GM20431 (cell line): ENCODE measurements around the gene CATSPERE.
"Not testable (repeated sequence)": the region's sequence is repeated elsewhere in the genome, so short reads cannot be mapped to it uniquely, and the experiment has no call there.

ENCODE experiments used
- in situ Hi-C: fragments of 300-500 bp; cut with MseI, MboI; formaldehyde crosslinking; loops from one replicate; pipeline ENCODE4 v1.15.0; 2020; ENCODE audit warnings: low sequenced_read_pairs; ENCODE audit not compliant: unreplicated experiment

Gene CATSPERE

DNA sequence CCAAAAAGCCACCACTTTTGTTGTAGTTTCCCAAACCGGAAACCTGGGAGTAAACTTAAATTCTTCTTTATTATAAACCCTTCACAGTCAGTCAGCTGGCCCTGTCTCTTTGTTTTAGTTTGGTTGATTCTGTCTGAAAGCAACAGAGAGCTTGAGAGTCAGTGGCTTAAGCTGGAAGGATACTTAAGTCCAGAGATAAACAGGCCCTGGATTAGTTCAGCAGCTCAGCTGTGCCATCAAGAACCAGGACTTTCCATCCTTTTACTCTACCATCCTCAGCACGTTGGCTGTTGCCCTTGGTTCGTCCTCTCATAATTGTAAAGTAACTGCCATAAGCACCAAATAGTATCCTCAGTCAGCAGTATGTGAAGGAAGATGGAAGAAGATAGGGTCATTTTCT lies 196.3 kb downstream of the CATSPERE start:
- in situ Hi-C loops: no loop called here

DNA sequence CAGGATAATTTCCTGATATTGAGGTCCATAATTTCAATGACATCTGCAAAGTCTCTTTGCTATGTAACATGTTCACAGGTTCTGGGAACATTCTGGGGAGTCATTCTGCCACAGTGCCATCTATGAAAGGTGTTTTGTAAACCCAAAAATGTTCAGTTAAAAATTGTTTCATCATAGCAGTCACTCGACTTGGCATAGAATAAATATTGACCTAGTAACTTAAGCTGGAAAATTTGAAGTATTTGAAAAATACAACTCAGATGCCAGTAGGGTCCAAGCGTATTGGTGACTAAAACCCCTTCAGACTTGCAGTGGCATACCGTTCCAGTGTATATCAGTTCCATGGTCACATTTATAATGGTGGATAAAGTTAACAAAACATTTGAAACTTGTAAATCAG lies 198.6 kb downstream of the CATSPERE start:
- in situ Hi-C loops: no loop called here

DNA sequence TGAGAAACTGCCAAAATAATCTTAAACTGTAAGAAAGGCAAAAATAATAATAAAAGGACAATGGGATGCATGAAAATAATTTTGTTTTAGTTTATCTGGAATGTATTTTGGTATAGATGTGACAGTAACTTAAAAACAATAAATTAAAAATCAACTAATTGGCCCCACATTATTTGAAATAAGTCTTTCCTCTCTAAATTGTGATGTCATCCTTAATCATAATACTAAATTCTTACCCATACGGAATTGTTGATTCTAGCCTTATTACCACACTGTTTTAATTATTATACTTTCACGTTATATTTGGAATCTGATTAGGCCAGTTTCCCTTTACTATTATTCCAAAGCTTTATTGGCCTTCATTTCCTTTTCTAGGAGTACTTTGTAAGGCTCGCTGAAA lies 199.5 kb downstream of the CATSPERE start:
- in situ Hi-C loops: no loop called here

DNA sequence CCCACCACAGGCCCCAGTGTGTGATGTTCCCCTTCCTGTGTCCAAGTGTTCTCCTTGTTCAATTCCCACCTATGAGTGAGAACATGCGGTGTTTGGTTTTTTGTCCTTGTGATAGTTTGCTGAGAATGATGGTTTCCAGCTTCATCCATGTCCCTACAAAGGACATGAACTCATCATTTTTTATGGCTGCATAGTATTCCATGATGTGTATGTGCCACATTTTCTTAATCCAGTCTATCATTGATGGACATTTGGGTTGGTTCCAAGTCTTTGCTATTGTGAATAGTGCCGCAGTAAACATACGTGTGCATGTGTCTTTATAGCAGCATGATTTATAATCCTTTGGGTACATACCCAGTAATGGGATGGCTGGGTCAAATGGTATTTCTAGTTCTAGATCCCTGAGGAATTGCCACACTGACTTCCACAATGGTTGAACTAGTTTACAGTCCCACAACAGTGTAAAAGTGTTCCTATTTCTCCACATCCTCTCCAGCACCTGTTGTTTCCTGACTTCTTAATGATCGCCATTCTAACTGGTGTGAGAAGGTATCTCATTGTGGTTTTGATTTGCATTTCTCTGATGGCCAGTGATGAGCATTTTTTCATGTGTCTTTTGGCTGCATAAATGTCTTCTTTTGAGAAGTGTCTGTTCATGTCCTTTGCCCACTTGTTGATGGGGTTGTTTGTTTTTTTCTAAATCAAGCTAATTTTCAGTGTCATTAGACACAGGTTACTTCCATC lies 200.7 kb downstream of the CATSPERE start:
- in situ Hi-C loops: not testable (repeated sequence)

DNA sequence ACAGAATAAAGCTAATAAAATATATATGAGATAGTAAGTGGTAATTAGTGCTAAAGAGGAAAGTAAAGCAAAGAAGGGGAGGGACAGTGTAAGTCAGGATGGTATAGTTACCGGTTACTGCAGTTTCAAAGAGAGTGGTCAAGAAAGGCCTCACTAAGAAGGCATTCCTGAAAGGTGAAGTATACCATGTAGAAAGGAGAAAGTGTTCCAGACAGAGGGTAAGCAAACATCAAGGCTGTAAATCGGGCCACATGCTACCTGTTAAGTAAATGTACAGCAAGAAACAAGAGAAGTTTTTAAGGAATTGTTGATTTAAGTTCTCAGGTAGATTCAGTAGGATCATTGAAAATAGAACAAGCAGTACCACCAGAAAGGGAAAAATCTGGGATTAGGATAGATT lies 201.5 kb downstream of the CATSPERE start:
- in situ Hi-C loops: no loop called here

DNA sequence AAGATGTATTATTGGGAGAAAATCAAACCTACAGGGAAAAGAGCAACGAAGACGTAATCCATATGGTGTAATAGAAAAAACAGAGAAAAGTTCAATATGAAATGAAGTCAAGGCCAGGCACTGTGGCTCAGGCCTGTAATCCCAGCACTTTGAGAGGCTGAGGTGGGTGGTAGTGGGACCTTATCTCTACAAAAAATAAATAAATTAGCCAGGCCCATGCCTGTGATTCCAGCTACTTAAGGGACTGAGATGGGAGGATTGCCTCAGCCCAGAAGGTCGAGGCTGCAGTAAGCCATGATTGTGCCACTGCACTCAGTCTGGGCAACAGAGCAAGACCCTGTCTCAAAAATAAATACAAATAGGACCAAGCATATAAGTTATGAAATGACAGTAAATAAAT lies 203.3 kb downstream of the CATSPERE start:
- in situ Hi-C loops: no loop called here

DNA sequence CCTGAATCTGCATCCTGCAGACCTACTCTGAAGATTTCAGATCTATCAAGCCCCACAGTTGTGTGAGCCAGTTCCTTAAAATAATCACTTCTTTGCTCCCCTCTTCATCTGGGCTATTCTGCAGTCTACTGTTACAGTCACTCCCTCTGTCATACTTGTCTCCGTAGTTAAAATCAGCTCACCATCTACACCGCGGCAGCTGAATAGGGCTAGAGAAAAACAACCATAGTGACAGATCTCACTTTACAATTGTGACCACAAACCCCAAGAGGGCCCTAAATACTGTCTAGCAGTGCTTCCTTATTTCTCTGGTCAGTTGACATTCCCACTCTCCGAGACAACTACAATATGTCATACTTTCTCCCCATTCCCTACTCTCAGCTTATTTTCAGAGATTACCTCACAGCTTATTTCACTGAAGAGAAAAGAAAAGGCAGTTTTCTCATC lies 204.7 kb downstream of the CATSPERE start:
- in situ Hi-C loops: no loop called here

DNA sequence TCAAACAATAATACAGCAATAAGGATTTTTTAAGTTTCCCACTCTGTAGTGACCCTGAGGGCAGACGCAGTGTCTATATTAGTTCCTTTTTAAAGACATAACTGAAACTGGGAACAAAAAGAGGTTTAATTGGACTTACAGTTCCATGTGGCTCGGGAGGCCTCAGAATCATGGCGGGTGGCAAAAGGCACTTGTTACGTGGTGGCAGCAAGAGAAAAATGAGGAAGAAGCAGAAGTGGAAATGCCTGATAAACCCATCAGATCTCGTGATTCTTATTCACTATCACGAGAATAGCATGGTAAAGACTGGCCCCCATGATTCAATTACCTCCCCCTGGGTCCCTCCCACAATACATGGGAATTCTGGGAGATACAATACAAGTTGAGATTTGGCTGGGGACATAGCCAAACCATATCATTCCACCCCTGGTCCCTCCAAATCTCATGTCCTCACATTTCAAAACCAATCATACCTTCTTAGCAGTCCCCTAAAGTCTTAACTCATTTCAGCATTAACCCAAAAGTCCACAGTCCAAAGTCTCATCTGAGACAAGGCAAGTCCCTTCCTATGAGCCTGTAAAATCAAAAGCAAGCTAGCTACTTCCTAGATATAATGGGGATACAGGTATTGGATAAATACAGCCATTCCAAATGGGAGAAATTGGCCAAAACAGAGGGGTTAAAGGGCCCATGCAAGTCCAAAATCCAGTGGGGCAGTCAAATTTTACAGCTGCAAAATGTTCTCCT lies 205.8 kb downstream of the CATSPERE start:
- in situ Hi-C loops: not testable (repeated sequence)

DNA sequence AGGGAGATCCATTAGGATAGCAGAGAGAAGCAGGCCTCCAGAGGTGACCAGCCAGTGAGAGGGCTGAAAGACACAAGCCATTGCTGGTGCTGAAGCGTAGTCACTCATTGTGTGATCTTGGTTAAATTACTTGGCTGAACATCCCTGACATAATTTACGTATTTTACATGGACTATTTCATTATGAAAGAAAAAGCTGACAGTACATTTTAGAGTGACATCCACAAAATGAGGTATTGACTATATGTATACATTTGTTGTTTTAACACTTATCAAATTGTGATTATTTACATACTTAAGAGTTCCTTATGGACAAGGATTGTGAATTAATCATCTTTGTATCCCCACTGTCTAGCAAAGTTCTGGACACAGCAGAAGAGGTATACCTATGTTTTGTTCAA lies 206.7 kb downstream of the CATSPERE start:
- in situ Hi-C loops: no loop called here

DNA sequence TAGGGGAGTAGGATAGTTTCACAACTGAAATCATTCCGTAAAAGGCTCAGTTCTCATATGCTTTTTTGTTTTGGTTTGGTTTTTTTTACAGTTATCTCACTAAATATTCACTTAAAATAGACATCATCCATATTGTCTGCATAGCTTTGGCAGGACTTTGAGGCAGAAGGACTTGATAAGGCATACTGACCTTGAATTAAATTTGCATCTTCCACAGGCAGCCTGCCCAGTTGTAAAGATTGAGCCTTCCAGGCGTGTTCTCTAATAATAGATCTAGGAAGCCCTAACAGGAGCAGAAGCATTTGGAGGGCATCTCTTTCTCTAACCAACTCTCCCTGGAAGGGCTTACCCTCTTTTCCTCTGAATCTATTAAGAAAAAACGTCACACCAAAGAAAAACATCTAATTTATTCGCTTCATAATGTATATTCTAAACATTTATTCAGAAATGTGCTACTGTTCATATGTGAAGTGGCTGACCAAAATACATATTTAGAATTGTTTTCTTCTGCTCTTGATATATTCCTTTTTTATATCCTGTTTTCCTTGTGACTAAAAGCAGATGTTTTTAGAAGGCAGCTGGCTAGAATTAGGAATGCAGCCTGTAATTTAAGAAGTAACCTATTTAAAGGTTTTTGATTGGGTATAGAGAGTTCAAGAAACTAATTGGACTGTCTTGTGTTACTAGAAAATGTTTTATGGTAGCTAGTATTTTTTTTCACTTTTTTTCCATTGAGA lies 212.0 kb downstream of the CATSPERE start:
- in situ Hi-C loops: no loop called here

DNA sequence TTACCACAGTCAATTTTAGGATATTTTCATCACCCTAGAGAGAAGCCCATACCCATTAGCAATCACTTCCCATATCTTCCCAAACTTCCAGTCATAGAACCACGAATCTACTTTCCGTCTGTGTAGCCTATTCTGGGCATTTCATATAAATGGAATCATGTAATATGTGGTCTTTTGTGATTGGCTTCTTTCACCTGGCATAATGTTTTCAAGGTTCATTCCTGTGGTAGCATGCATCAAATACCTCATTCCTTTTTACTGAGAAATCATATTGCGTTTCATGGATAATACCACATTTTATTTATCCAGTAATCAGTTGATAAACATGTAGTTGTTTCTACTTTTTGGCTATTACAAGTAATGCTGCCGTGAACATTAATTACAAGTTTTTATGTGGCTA lies 213.4 kb downstream of the CATSPERE start:
- in situ Hi-C loops: no loop called here

DNA sequence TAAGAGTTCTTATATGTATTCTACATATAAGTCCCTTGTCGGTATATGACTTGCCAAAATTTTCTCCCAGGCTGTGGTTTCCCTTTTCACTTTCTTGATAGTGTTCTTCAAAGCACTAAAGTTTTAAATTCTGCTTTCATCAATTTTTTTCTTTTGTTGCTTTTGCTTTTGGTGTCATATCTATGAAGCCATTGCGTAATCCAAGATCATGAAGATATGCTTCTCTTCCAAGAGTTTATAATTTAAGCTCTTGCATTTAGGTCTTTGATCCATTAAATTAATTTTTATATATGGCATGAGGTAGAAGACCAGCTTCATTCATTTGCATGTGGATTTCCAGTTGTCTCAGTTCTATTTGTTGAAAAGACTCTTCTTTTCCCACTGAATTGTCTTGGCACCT lies 214.1 kb downstream of the CATSPERE start:
- in situ Hi-C loops: no loop called here

DNA sequence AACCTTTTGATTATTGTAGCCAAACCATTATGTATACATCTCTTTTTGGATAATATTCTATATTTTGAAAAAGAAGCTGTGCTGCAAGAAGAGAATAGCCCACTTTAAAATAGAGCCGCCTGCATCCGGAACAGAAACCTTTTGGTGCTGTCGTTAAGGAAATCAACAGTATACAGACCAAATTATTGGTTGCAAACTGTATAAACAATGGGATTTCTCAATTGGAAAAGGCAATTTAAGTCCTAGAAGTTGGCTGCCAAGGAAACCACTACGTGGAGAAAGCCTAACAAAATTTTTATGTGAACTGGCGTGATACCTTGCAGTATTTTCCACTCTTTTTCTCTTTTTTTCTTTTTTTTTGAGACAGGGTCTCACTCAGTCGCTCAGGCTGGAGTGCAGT lies 217.6 kb downstream of the CATSPERE start:
- in situ Hi-C loops: no loop called here

DNA sequence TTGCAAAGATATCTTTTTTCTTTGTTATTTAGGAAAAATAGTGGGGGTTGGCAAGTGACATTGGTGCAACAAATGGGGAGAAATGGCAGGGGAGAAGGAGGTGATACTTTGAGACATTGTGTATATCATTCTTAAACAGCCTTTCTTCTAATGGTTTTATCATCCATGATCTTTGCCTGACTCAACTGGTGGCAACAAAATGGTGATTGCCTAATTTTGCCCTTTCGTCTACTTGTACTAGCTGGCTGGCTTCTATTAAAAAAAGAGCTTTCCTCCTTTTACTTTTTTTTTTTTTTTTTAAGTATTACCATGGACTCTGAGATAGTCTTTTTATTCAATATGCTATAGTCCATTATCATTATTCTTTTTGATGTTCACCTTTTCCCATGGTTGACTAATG lies 219.6 kb downstream of the CATSPERE start:
- in situ Hi-C loops: no loop called here

DNA sequence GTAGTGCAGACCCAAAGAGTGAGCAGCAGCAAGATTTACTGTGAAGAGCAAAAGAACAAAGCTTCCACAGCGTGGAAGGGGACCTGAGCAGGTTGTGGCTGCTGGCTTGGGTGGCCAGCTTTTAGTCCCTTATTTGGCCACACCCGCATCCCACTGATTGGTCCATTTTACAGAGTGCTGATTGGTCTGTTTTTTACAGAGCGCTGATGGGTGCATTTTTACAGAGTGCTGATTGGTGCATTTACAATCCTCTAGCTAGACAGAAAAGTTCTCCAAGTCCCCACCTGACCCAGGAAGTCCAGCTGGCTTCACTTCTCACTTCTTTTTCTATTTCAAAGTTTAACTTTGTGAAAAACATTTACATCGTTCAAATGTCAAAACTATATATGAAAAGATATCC lies 221.0 kb downstream of the CATSPERE start:
- in situ Hi-C loops: not testable (repeated sequence)
